Epithelial cell of esophagus (primary cell): ENCODE results near the gene PROZ.
A peak's percentile ranks its signal among the peaks of the same experiment; 100 is the strongest.

Experiments
- DNase-seq: peaks from one replicate; pipeline ENCODE4 v3.0.0; 2010; ENCODE audit warnings: low read depth
- H3K4me3 ChIP-seq: 2 replicates; pipeline ENCODE4 v1.5.1; 2011; ENCODE audit warnings: mild to moderate bottlenecking, low read length, control low read depth
- TF ChIP-seq, protein P1 (sequence below): IDR thresholded peaks from 2 replicates; pipeline ENCODE4 v1.5.1; 2011; ENCODE audit warnings: low read depth, mild to moderate bottlenecking, low read length, control low read depth, inconsistent platforms; ENCODE audit not compliant: insufficient read depth; ENCODE audit errors: missing control alignments

The PROZ gene

DNA sequence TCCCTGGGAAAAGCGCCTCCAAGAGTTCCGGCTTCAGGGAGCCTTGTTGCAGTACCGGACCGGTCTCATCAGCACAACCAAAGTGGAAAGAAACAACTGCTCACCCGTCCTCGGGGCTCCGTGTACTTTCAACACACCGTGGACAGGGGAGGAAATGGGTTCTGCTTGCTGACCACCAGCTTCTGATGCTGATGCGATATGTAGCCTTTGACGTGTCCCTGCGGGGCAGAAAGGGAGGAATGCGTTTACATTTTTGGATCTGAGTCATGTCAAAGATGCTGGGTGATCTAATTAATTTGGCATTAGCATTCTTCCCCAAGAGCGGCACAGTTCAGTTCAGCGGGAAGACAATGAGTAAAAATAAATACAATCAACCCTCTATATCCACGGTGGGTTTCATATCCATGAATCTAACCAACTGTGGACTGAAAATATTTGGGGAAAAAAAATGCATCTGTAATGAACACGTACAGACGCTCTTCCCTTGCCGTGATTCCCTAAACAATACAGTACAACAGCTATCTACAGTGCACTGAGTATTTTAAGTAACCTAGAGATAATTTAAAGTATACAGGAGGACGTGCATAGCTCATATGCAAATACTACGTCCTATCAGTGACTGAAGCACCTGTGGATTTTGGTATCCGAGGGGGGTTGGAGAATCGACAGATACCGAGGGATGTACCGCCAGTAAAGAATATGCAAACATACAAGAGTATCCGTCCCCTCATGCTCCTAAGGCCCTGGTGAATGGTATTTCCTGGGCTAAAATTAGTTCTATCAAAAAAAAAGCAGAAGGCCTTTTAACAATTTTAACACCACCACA lies 19.8 kb downstream of the PROZ start:
- TF ChIP-seq, protein P1, sequence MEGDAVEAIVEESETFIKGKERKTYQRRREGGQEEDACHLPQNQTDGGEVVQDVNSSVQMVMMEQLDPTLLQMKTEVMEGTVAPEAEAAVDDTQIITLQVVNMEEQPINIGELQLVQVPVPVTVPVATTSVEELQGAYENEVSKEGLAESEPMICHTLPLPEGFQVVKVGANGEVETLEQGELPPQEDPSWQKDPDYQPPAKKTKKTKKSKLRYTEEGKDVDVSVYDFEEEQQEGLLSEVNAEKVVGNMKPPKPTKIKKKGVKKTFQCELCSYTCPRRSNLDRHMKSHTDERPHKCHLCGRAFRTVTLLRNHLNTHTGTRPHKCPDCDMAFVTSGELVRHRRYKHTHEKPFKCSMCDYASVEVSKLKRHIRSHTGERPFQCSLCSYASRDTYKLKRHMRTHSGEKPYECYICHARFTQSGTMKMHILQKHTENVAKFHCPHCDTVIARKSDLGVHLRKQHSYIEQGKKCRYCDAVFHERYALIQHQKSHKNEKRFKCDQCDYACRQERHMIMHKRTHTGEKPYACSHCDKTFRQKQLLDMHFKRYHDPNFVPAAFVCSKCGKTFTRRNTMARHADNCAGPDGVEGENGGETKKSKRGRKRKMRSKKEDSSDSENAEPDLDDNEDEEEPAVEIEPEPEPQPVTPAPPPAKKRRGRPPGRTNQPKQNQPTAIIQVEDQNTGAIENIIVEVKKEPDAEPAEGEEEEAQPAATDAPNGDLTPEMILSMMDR = no peak

DNA sequence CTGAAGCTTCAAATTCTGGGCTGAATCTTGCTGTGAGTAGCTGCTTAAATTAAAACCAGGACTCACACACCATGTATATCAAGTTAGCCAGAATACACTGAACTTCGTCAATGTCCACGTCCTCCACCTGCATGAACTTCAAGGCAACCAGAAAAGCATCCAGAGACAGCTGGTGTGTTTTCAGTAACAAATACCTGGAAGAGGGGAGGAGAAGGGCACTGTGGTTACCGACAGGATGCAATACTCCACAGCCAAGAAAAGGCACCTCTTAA lies 20.4 kb downstream of the PROZ start:
- DNase-seq = no peak
- TF ChIP-seq, protein P1 = no peak
- no peak overlapping the region for H3K4me3 ChIP-seq

More for the DNA sequence above, 19.8 kb downstream of the PROZ start:
- peak; percentile 53 for DNase-seq
- no peak overlapping the region for H3K4me3 ChIP-seq

DNA sequence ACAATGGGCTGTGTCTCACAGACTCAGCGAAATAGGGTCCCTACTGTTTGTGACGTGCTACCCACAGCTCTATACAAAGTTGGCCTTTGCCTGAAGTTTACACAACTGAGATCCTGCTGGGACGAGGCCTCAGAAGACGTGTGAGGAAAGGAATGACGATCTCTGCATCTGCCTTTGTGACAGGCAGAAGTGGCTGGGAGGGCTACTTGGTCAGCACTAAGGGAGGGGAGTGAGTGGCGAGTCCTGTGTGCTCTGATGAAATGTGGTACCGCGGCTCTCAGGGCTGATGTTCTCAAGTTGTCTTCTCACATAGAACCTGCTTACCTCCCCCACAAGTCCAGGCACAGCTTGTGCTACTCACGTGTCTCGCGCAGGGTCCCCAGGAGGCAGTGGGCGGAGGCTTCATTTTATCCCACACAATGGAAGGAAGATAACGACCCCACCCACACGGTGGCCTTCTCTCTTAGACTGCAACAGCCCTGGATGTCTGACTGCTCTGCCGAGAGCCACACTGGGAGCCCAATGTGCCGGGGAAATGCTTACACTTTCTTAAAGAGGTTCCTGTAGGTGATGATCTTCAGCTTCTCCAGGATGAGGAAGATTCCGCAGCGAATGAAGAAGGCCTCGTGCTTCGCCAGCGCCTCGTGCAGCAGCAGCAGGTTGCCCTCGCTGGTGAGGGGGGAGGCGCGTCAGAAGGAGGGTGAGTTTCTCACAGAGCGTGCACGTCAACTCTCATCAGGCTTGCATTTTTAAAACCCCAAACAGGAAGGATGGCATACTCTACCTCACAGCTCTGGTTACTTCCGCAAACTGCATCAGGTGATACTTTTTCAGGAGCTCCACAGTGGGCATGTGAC lies 21.2 kb downstream of the PROZ start:
- TF ChIP-seq, protein P1 = no peak
- DNase-seq = no peak
- no peak overlapping the region for H3K4me3 ChIP-seq

DNA sequence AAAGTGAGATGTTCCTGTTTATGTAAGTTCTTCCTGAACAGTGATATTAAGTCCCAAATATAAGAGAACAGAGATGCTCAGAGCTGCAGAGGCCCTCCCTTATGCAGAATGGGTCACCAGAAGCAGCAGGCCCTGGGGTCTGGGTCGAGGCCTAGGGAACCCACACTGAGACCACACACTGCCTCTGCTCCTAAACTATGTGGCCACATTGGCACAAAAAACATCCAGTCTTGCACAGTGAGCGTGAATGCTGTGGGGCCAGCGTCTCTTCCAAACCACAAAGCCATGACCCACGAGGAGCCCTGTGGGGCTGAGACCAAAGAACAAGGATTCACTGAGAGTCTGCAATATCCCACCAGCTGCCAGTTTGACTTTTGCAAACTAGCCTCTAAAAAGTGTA lies 23.6 kb downstream of the PROZ start:
- H3K4me3 ChIP-seq = no peak overlapping the region
- TF ChIP-seq, protein P1 = no peak
- DNase-seq = no peak

DNA sequence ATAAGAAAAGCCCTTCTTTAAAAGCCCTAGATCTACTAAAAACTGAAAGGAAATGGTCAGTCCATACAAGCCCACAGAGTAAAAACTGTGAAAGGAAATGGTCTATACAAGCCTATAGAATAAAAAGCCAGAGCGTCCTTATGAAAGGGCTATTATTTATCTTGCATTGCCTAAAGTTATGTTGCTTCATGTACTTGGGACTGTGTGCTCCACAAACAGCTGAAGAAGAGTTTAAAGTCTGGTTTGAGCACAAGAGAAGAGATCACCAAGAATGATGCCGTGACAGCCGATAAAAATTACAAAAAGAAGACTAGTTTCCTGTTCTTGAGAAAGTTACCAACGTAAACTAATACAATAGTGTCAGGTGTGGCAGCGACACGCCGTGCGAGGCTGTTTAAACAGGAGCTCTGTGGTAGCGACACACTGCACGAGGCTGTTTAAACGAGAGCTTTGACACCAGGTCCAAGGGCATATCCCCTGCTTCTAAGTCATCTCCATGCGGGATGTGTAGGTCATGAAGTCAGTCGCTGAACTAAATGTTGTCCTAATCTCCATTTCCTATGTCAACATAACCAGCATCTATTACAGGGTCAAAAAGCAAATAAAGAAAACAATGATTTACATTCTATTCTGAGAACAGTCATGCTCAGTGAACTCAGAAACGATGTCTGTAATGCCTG lies 25.1 kb downstream of the PROZ start:
- TF ChIP-seq, protein P1 = no peak
- no peak for DNase-seq
- no peak overlapping the region for H3K4me3 ChIP-seq

DNA sequence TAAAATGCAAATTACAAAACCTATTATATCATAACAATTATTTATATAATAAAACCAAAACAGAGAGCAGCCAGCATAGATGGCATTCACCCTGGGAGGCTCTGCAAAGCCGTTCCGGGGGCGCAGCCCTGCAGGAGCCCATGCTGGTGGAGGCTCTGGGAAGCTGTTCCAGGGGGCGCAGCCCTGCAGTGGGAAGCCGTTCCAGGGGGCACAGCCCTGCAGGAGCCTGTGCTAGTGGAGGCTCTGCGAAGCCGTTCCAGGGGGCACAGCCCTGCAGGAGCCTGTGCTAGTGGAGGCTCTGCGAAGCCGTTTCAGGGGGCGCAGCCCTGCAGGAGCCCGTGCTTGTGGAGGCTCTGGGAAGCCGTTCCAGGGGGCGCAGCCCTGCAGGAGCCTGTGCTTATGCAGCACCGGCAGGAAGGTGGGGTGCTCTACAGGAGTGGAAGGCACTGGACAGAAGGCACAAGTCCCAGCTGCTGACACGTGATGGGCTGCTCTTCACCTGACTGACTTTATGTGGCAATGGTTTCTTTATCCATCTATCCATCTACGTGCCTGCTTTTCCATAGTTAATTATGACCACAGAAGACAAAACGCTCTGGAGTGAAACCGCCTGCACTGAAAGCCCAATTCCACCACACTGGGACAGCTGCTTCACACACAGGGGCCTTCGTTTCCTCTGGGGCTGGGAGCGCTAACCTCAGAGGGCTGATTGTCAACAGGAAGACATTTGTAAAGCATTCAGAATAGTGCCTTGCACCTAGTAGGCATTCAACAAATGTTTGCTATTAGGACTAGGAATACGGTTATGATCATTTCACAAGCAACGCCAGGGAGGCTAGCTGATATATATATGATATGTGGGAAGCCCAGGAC lies 26.4 kb downstream of the PROZ start:
- no peak for DNase-seq
- no peak overlapping the region for H3K4me3 ChIP-seq

More for the DNA sequence above, 26.4 kb downstream of the PROZ start:
- TF ChIP-seq, protein P1 = no peak
